GM12801 (cell line): Measurements from ENCODE around the gene RNF130.

Experiments used
- TF ChIP-seq, protein P1 (sequence below): IDR thresholded peaks from one replicate; pipeline ENCODE4 v1.5.1; 2011; ENCODE audit warnings: control low read depth; ENCODE audit not compliant: insufficient read length; ENCODE audit errors: extremely low read depth

The RNF130 gene, protein sequence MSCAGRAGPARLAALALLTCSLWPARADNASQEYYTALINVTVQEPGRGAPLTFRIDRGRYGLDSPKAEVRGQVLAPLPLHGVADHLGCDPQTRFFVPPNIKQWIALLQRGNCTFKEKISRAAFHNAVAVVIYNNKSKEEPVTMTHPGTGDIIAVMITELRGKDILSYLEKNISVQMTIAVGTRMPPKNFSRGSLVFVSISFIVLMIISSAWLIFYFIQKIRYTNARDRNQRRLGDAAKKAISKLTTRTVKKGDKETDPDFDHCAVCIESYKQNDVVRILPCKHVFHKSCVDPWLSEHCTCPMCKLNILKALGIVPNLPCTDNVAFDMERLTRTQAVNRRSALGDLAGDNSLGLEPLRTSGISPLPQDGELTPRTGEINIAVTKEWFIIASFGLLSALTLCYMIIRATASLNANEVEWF

DNA sequence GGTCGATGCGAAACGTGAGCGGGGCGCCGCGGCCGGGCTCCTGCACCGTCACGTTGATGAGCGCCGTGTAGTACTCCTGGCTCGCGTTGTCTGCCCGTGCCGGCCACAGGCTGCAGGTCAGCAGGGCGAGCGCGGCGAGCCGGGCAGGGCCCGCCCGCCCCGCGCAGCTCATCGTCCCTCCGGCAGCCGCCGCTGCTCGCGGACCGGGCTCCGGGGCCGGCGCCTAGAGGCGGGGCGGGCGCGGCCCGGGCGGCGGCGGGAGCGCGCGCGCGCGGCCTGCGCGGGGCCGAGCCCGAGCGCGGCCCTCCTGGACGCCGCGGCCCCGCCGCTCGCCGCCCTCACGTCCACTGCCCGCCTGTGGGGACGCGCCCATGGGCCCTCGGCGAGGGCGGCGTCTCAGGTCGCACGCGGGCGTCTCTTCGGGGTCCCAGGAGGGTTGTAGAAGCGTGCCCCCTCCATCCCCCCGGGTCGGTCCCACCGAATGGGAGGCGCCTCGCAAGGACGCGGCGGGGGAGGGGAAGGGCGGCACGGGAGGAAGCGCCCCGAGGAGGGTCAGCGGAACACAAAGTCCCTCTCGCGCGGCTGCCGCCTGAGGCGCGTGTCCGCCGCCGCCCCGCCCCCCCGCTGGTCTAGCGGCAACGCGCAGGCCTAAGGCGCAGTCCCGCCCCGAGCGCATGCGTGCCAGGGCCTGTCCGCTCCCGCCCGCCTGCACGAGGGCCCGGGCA is at the start of gene RNF130:
Gene RNF130, minus strand, starts transcription at position 229 of the 725 bp plus-strand sequence. Its CDS starts 57 bp downstream, at position 172.
- TF ChIP-seq, protein P1, sequence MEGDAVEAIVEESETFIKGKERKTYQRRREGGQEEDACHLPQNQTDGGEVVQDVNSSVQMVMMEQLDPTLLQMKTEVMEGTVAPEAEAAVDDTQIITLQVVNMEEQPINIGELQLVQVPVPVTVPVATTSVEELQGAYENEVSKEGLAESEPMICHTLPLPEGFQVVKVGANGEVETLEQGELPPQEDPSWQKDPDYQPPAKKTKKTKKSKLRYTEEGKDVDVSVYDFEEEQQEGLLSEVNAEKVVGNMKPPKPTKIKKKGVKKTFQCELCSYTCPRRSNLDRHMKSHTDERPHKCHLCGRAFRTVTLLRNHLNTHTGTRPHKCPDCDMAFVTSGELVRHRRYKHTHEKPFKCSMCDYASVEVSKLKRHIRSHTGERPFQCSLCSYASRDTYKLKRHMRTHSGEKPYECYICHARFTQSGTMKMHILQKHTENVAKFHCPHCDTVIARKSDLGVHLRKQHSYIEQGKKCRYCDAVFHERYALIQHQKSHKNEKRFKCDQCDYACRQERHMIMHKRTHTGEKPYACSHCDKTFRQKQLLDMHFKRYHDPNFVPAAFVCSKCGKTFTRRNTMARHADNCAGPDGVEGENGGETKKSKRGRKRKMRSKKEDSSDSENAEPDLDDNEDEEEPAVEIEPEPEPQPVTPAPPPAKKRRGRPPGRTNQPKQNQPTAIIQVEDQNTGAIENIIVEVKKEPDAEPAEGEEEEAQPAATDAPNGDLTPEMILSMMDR, result no peak

DNA sequence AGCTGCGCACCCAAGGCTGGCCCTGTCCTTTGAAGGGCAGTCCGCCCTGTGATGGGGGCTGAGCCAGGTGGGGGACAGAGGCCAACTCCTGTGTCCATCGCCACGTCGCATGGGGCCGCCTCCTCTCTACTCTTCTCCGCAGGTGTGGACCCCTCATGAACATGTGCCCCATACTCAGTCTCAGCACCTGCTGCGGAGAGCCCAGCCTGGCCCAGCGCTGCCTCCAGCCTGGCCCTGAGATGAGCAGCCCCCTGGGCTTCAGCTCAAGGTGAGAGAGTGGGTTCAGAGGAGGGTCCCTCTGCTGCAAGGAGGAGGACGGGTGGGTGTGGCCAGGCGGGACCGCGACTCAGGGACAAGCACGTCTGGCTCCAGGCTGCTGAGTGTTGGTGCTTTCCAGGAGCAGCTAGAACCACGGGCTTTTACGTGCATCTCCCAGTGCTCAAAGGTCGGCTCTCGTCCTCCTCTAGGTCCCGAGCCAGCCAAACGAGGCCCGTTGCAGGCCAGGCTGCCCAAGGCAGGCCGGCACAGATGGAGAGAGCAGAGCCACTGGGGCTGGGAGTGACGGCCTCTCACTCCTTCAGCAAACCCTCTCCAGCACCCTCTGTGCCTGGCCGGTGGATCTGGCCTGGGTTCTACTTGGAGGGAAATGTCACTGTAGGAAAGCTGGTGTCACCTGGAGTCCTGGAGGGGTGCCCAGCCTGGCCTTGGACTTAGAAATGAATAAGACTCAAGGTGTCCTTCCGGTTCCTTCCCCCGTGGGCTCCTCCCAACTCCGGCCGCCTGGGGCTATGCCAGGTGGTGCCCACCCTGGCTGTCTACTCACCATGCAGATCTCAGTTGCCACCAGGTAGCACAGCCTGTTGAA is 48.9 kb upstream of the RNF130 start:
- TF ChIP-seq, protein P1, result no peak

DNA sequence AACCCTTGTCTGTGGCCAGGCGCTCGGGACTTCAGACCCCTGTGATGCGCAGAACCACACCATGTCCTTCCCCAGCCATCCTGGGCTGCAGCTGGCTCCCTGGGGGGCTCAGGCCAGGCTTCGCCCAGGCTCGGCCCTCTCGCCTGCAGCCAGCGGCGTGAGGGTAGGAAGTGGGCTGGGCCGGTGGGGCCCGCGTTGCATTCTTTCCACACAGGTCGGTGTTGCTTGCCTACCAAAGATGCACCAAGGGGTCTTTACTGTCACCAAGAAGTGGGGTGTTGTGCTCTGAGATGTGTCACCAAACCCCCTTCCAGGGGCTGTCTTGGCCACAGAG is 48.3 kb upstream of the RNF130 start:
- TF ChIP-seq, protein P1, result no peak

DNA sequence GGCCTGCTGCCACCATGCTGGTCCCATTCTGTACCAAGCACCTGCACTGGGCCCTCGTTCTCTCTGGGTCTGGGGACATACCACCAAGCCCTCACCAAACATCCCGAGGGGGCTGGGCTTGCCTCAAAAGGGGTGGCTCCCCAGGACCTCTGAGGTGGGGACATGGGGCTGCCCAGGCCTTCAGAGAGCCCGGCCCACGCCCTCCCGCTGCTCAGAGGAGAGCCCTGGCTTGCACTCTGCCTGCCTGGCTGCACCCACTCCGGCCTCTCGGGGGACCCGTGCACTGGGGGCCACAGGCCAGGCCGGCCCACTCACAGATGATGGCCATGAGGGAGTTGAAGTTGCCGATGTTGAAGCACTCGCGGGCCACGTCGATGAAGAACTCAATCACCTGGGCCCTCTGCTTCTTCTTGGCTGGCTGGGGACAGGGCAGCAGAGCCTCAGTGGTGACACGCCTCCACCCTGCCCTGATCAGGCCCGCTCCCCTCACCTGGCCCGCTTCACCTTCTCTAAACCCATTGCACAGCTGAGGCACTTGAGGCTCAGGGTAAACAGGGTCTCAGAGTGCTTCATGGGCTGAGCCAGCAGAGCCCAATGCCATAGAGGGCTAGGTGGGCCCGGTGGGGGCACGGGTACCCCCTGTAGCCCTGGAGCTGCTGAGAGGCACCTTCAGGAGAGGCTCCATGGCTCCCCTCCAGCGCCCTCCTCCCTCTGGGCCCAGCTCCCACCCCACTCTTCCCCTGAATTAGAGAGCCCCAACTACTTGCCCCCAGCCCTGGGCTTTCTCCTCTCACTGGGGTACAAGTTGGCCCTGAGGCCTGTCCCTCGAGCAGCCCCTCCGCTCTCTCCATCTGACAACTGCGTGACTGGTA is 47.7 kb upstream of the RNF130 start:
- TF ChIP-seq, protein P1, result no peak

DNA sequence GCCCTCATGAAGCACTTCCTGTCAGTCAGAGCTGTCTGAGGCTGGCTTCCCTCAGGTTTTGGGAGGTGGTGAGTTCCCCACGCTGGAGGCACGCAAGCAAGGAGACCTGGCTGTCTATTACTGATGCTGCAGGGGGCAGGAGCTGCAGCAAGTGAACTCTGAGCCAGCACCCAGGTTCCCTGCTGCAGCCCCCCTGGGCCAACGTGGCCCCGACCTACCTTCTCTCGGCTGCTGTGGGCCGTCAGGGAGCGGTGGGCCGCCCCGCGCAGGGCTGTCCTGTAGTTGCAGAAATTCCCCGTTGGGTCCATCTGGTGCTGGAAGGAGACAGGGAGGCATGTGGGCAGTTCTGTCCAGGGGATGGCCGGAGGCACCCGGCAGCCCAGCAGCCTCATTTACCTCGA is 46.8 kb upstream of the RNF130 start:
- TF ChIP-seq, protein P1, result no peak

DNA sequence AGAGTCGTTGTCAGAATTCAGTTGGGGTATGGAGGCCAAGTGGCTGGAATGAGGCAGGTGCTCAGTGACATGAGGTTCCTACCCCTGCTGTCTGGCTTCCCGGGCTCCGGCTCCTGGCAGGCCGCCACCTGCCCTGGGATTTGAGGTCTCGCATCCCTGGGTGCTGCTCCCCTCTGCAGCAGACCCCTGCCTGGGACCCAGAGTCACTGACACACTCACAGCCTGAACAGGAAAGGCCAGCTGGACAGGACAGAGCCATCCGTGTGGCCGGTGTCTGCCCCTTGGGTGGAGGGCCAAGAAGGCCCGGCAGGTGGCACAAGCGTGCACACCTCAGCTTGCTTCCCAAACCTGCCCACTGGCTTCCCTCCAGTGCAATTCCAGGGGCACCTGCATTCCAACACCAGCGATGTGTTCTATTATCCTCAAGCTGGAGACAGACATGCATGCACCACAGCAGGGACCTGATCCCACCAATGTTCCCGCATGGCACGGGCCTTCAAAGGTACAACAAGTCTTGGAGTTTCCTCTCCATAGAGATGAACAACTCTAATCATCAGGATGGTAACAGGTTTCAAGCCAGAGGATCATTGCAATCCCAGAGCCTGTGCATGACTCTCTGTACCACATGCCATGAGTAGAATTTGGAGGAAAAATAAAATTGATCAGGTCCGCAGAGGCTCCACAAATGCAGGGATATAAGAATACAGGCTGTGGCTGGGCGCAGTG is 45.6 kb upstream of the RNF130 start:
- TF ChIP-seq, protein P1, result no peak
